Stimulated activated CD8-positive, alpha-beta memory T cell treated with anti-CD3 and anti-CD28 coated beads, Interleukin-7, amount 100 ng/mL, for 4 hours (primary cell): ENCODE measurements around the gene R3HDM4.
"Not testable (repeated sequence)": the region's sequence is repeated elsewhere in the genome, so short reads cannot be mapped to it uniquely, and the experiment has no call there.

ENCODE experiments used
- DNase-seq, 2 donors: peaks; one replicate each; pipeline ENCODE4 v3.0.0-alpha.2; 2020; ENCODE audit warnings: low read depth in 2 of 2

The R3HDM4 gene

GRCh38 chr19:913080-913748, at the start of gene R3HDM4:
Gene R3HDM4 (minus strand): TSS chr19:913219. CDS start chr19:913157, 62 bp downstream.
- DNase-seq: peak; percentile 56 to 82

- DNase-seq: no peak
Observed at GRCh38 chr19:961866-962620, 49.0 kb upstream of the R3HDM4 start.

- DNase-seq: no peak
Observed at GRCh38 chr19:960601-960938, 47.6 kb upstream of the R3HDM4 start.

- no peak for DNase-seq
Observed at GRCh38 chr19:960020-960419, 47.0 kb upstream of the R3HDM4 start.

- peak in 1 of 2 donors; percentile 29 for DNase-seq
Observed at GRCh38 chr19:958967-959855, 46.2 kb upstream of the R3HDM4 start.

- DNase-seq: not testable (repeated sequence)
Observed at GRCh38 chr19:957578-957977, 44.6 kb upstream of the R3HDM4 start.

GRCh38 chr19:956766-957440, 43.9 kb upstream of the R3HDM4 start:
- DNase-seq: no peak

- DNase-seq: no peak
Observed at GRCh38 chr19:955803-956765, 43.1 kb upstream of the R3HDM4 start.

GRCh38 chr19:954672-955494, 41.9 kb upstream of the R3HDM4 start:
- DNase-seq: no peak

- no peak for DNase-seq
Observed at GRCh38 chr19:954272-954671, 41.3 kb upstream of the R3HDM4 start.

- DNase-seq: no peak
Observed at GRCh38 chr19:953445-954271, 40.6 kb upstream of the R3HDM4 start.

- DNase-seq: no peak
Observed at GRCh38 chr19:952680-953444, 39.8 kb upstream of the R3HDM4 start.

- DNase-seq: no peak
Observed at GRCh38 chr19:952049-952679, 39.1 kb upstream of the R3HDM4 start.

GRCh38 chr19:950352-951066, 37.5 kb upstream of the R3HDM4 start:
- DNase-seq: no peak

- no peak for DNase-seq
Observed at GRCh38 chr19:948842-949496, 36.0 kb upstream of the R3HDM4 start.
